WTC11 (cell line): ENCODE measurements around the gene SCAF4. TPM values are rescaled to one million over a fixed set of nuclear protein-coding genes. Genes with fewer than 3 reads are reported as not detected.

Source experiments
- ATAC-seq: fragments of 200-7000 bp; cut with Tn5 transposase; 2 replicates; pipeline ENCODE4 v1.10.0; 2021; ENCODE audit warnings: mild to moderate bottlenecking, moderate library complexity
- CTCF ChIA-PET: fragments of 300-600 bp; sonication (Branson Sonifier 250); formaldehyde crosslinking; loops from one replicate; lab custom pipeline; 2021; ENCODE audit warnings: antibody characterized with exemption; lab: Charles Lee
- POLR2A ChIA-PET: fragments of 350-600 bp; sonication (Branson Sonifier 250); formaldehyde crosslinking; loops from one replicate; lab custom pipeline; 2021; ENCODE audit warnings: antibody characterized with exemption; lab: Charles Lee
- DNase-seq: peaks from one replicate; pipeline ENCODE4 v3.0.0; 2021; ENCODE audit warnings: low spot score
- H3K27ac Mint-ChIP-seq: 2 replicates; pipeline ENCODE4 v1.8.0; 2021; ENCODE audit warnings: mixed read lengths
- H3K27me3 Mint-ChIP-seq: 2 replicates; pipeline ENCODE4 v1.8.0; 2021; ENCODE audit warnings: low read depth, mild to moderate bottlenecking, moderate library complexity, mixed read lengths
- H3K36me3 Mint-ChIP-seq: 2 replicates; pipeline ENCODE4 v1.8.0; 2021; ENCODE audit warnings: mixed read lengths
- H3K4me1 Mint-ChIP-seq: 2 replicates; pipeline ENCODE4 v1.8.0; 2022; ENCODE audit warnings: mixed read lengths
- H3K4me3 Mint-ChIP-seq: 2 replicates; pipeline ENCODE4 v1.8.0; 2021; ENCODE audit warnings: mild to moderate bottlenecking, moderate library complexity, mixed read lengths
- H3K9me3 Mint-ChIP-seq: 2 replicates; pipeline ENCODE4 v1.8.0; 2021; ENCODE audit warnings: mixed read lengths
- ATF1 ChIP-seq: sonication (generic); formaldehyde crosslinking; IDR thresholded peaks from 2 replicates; pipeline ENCODE4 v1.8.1; 2023; ENCODE audit warnings: mild to moderate bottlenecking, moderate library complexity, missing genetic modification reagents
- ATF6 ChIP-seq: sonication (generic); formaldehyde crosslinking; IDR thresholded peaks from 2 replicates; pipeline ENCODE4 v1.8.1; 2023; ENCODE audit warnings: mild to moderate bottlenecking, missing genetic modification reagents
- CREB1 ChIP-seq: sonication (generic); formaldehyde crosslinking; IDR thresholded peaks from 2 replicates; pipeline ENCODE4 v1.8.0; 2023; ENCODE audit warnings: mild to moderate bottlenecking, missing genetic modification reagents
- E2F1 ChIP-seq: sonication (generic); formaldehyde crosslinking; IDR thresholded peaks from 2 replicates; pipeline ENCODE4 v1.8.0; 2022; ENCODE audit warnings: mild to moderate bottlenecking, missing genetic modification reagents
- E2F5 ChIP-seq: sonication (generic); formaldehyde crosslinking; IDR thresholded peaks from 2 replicates; pipeline ENCODE4 v1.8.1; 2022; ENCODE audit warnings: mild to moderate bottlenecking, moderate library complexity, missing genetic modification reagents
- ETV6 ChIP-seq: sonication (generic); formaldehyde crosslinking; IDR thresholded peaks from 2 replicates; pipeline ENCODE4 v1.8.1; 2022; ENCODE audit warnings: mild to moderate bottlenecking, missing genetic modification reagents
- FOXP1 ChIP-seq: sonication (generic); formaldehyde crosslinking; IDR thresholded peaks from 2 replicates; pipeline ENCODE4 v1.8.0; 2022; ENCODE audit warnings: missing genetic modification reagents, mild to moderate bottlenecking, moderate library complexity, borderline replicate concordance
- GRHL2 ChIP-seq: fragments of 250-450 bp; sonication (Bioruptor Pico); IDR thresholded peaks from 2 replicates; pipeline ENCODE4 v1.8.0; 2022; ENCODE audit warnings: mild to moderate bottlenecking, moderate library complexity; ENCODE audit not compliant: insufficient replicate concordance, severe bottlenecking
- HMGA2 ChIP-seq: fragments of 250-450 bp; sonication (Bioruptor Pico); IDR thresholded peaks from 2 replicates; pipeline ENCODE4 v1.4.0; 2021; ENCODE audit warnings: mild to moderate bottlenecking, moderate library complexity
- KAT7 ChIP-seq: sonication (generic); formaldehyde crosslinking; IDR thresholded peaks from 2 replicates; pipeline ENCODE4 v1.8.1; 2023; ENCODE audit warnings: missing genetic modification reagents, mild to moderate bottlenecking, borderline replicate concordance
- MAX ChIP-seq: sonication (generic); formaldehyde crosslinking; IDR thresholded peaks from 2 replicates; pipeline ENCODE4 v1.8.0; 2022; ENCODE audit warnings: mild to moderate bottlenecking, missing genetic modification reagents
- NFATC4 ChIP-seq: fragments of 250-450 bp; sonication (Bioruptor Pico); IDR thresholded peaks from 2 replicates; pipeline ENCODE4 v1.9.0; 2021; ENCODE audit warnings: mild to moderate bottlenecking
- NFE2L1 ChIP-seq: sonication (generic); formaldehyde crosslinking; IDR thresholded peaks from 2 replicates; pipeline ENCODE4 v1.8.1; 2023; ENCODE audit warnings: missing genetic modification reagents
- NFYB ChIP-seq: sonication (generic); formaldehyde crosslinking; conservative IDR thresholded peaks from 2 replicates; pipeline ENCODE4 v1.8.0; 2022; ENCODE audit warnings: low read depth, missing genetic modification reagents
- NR3C1 ChIP-seq: sonication (generic); formaldehyde crosslinking; conservative IDR thresholded peaks from 2 replicates; pipeline ENCODE4 v1.8.1; 2023; ENCODE audit warnings: low read depth, mild to moderate bottlenecking, missing genetic modification reagents
- PREB ChIP-seq: sonication (generic); formaldehyde crosslinking; IDR thresholded peaks from 2 replicates; pipeline ENCODE4 v1.8.1; 2022; ENCODE audit warnings: mild to moderate bottlenecking, missing genetic modification reagents, moderate library complexity, borderline replicate concordance
- RELA ChIP-seq: sonication (generic); formaldehyde crosslinking; IDR thresholded peaks from 2 replicates; pipeline ENCODE4 v1.8.1; 2022; ENCODE audit warnings: missing genetic modification reagents, mild to moderate bottlenecking, borderline replicate concordance
- SMAD3 ChIP-seq: sonication (generic); formaldehyde crosslinking; IDR thresholded peaks from 2 replicates; pipeline ENCODE4 v1.8.0; 2022; ENCODE audit warnings: missing genetic modification reagents, mild to moderate bottlenecking, borderline replicate concordance
- SOX15 ChIP-seq: fragments of 250-450 bp; sonication (Bioruptor Pico); IDR thresholded peaks from 2 replicates; pipeline ENCODE4 v1.9.0; 2021; ENCODE audit warnings: mild to moderate bottlenecking
- TEAD4 ChIP-seq: sonication (generic); formaldehyde crosslinking; IDR thresholded peaks from 2 replicates; pipeline ENCODE4 v1.8.0; 2022; ENCODE audit warnings: mild to moderate bottlenecking, missing genetic modification reagents
- USF2 ChIP-seq: sonication (generic); formaldehyde crosslinking; IDR thresholded peaks from 2 replicates; pipeline ENCODE4 v1.8.1; 2023; ENCODE audit warnings: mild to moderate bottlenecking, missing genetic modification reagents, moderate library complexity
- ZBTB21 ChIP-seq: sonication (generic); formaldehyde crosslinking; IDR thresholded peaks from 2 replicates; pipeline ENCODE4 v1.8.1; 2023; ENCODE audit warnings: mild to moderate bottlenecking, missing genetic modification reagents, borderline replicate concordance
- ZBTB43 ChIP-seq: sonication (generic); formaldehyde crosslinking; IDR thresholded peaks from 2 replicates; pipeline ENCODE4 v1.8.1; 2023; ENCODE audit warnings: mild to moderate bottlenecking, missing genetic modification reagents
- ZNF121 ChIP-seq: sonication (generic); formaldehyde crosslinking; IDR thresholded peaks from 2 replicates; pipeline ENCODE4 v1.8.0; 2023; ENCODE audit warnings: missing genetic modification reagents
- ZNF138 ChIP-seq: sonication (generic); formaldehyde crosslinking; conservative IDR thresholded peaks from 2 replicates; pipeline ENCODE4 v1.8.1; 2022; ENCODE audit warnings: mild to moderate bottlenecking, moderate library complexity, missing genetic modification reagents
- ZNF423 ChIP-seq: fragments of 250-450 bp; sonication (Bioruptor Pico); IDR thresholded peaks from 2 replicates; pipeline ENCODE4 v2.1.2; 2022; ENCODE audit warnings: mild to moderate bottlenecking, moderate library complexity
- total RNA-seq: library from RNA; stranded (reverse); gene quantifications from 3 replicates; pipeline ENCODE4 v1.2.3, GENCODE V29; 2021

The SCAF4 gene
- total RNA-seq, 1 experiment from 2014 or later = 54.0 TPM

- POLR2A ChIA-PET = no interaction called here
- Mint-ChIP-seq H3K27me3 (no peaks in the 10 kb centered on the region), H3K36me3 (peaks cover 17% of the 10 kb centered on the region), H3K4me1 (peaks cover 25% of the 10 kb centered on the region), H3K27ac (no peak overlapping the region), H3K9me3 (peaks cover 7% of the 10 kb centered on the region; the same call in 1 of the 2 replicates), H3K4me3 (no peak overlapping the region)
- CTCF ChIA-PET = no interaction called here
- ATAC-seq = no peak
- DNase-seq = no peak
- no peak for TF ChIP-seq ATF1
- no peak for TF ChIP-seq KAT7 (CRISPR knock-in tag)
- TF ChIP-seq ZBTB21 = no peak
- no peak for TF ChIP-seq ZNF121 (CRISPR knock-in tag)
- TF ChIP-seq ZBTB43 (CRISPR knock-in tag) = no peak
- no peak for TF ChIP-seq RELA (CRISPR knock-in tag)
- no peak for TF ChIP-seq GRHL2 (CRISPR knock-in tag)
- TF ChIP-seq FOXP1 (CRISPR knock-in tag) = no peak
- no peak for TF ChIP-seq SMAD3 (CRISPR knock-in tag)
Observed at GRCh38 chr21:31658053-31658452, 73.9 kb downstream of the SCAF4 start.

- ATAC-seq = no peak
- POLR2A ChIA-PET = no interaction called here
Observed at GRCh38 chr21:31656199-31657095, 75.5 kb downstream of the SCAF4 start.

More at GRCh38 chr21:31656199-31657095, 75.5 kb downstream of the SCAF4 start:
- peaks cover 16% of the 10 kb centered on the region for H3K4me1 Mint-ChIP-seq
- CTCF ChIA-PET = no interaction called here
- TF ChIP-seq TEAD4 (CRISPR knock-in tag) (no peak), NFATC4 (CRISPR knock-in tag) (no peak), USF2 (no peak), ZNF423 (CRISPR knock-in tag) (no peak), NFYB (CRISPR knock-in tag) (no peak), SOX15 (CRISPR knock-in tag) (no peak), HMGA2 (CRISPR knock-in tag) (no peak), ATF6 (no peak), PREB (no peak), ZNF138 (no peak), CREB1 (CRISPR knock-in tag) (no peak), E2F5 (CRISPR knock-in tag) (no peak), MAX (CRISPR knock-in tag) (no peak), NR3C1 (no peak), NFE2L1 (CRISPR knock-in tag) (no peak), ETV6 (CRISPR knock-in tag) (no peak), E2F1 (CRISPR knock-in tag) (no peak)
- DNase-seq = no peak
- H3K36me3 Mint-ChIP-seq = peaks cover 6% of the 10 kb centered on the region
- H3K9me3 Mint-ChIP-seq = peaks cover 7% of the 10 kb centered on the region; the same call in 1 of the 2 replicates
- no peak overlapping the region for H3K4me3 Mint-ChIP-seq
- no peak overlapping the region for H3K27ac Mint-ChIP-seq
- no peaks in the 10 kb centered on the region for H3K27me3 Mint-ChIP-seq
